SK-N-SH (cell line): ENCODE measurements around the gene CD6.

Source experiments
- POLR2AphosphoS5 ChIP-seq: IDR thresholded peaks from 2 replicates; pipeline ENCODE4 v1.6.1; 2012; ENCODE audit warnings: low read depth, low read length
- TF ChIP-seq, protein P1 (sequence below): fragments of 150-350 bp; IDR thresholded peaks from 2 replicates; pipeline ENCODE4 v1.6.1; 2017; ENCODE audit warnings: antibody characterized with exemption, low read length, low read depth, borderline replicate concordance
- TF ChIP-seq, protein P2 (sequence below): fragments of 200-600 bp; sonication (generic); IDR thresholded peaks from 2 replicates; pipeline ENCODE4 v1.6.1; 2017; ENCODE audit warnings: antibody characterized with exemption, mild to moderate bottlenecking, moderate library complexity

DNA sequence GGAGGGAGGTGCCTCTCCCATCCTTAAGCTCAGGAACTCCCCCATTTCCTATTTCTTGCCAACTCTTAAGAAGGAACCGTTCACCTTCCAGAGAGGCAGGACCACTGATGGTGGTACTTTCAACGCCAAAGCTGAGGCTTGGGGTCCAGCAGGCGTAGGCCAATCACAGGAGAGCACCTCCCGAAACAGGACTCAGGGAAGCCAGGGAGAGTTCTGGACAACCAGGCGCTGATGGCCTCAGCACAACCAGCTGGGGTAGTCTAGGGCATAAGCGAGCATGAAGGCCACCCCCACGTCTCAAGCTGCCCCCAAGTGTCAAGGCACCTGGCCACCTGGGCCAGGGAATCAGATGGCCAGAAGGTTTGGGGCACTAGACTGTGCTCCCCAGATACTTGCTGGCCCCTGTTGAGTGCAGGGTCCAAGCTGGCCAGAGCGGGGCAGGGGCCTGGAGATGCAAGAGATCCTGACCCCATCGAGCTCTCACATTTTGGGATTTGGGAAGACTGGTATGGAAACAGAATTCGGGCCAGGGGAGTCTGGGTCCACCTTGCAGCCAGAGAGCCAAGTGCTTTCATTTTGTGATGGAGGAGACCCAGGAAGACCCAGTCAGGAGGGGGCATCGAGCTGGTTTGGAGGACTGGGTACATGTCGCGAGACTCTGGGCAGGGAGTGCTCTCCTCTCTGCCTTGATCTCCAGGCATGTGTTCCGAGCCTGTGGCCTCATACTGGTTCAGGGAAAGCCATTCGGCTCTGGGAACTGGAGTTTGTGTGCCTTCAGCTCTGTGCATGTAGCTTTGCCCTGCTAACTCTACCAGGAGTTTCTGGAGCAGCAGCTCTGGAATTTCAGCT lies 926 bp downstream of the CD6 start:
- TF ChIP-seq, protein P1, sequence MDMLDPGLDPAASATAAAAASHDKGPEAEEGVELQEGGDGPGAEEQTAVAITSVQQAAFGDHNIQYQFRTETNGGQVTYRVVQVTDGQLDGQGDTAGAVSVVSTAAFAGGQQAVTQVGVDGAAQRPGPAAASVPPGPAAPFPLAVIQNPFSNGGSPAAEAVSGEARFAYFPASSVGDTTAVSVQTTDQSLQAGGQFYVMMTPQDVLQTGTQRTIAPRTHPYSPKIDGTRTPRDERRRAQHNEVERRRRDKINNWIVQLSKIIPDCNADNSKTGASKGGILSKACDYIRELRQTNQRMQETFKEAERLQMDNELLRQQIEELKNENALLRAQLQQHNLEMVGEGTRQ = no peak
- no peak for TF ChIP-seq POLR2AphosphoS5
- TF ChIP-seq, protein P2, sequence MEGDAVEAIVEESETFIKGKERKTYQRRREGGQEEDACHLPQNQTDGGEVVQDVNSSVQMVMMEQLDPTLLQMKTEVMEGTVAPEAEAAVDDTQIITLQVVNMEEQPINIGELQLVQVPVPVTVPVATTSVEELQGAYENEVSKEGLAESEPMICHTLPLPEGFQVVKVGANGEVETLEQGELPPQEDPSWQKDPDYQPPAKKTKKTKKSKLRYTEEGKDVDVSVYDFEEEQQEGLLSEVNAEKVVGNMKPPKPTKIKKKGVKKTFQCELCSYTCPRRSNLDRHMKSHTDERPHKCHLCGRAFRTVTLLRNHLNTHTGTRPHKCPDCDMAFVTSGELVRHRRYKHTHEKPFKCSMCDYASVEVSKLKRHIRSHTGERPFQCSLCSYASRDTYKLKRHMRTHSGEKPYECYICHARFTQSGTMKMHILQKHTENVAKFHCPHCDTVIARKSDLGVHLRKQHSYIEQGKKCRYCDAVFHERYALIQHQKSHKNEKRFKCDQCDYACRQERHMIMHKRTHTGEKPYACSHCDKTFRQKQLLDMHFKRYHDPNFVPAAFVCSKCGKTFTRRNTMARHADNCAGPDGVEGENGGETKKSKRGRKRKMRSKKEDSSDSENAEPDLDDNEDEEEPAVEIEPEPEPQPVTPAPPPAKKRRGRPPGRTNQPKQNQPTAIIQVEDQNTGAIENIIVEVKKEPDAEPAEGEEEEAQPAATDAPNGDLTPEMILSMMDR = no peak
